Thyroid gland (tissue), 4 donors: Measurements from ENCODE around the gene ZBTB44. TPM values are rescaled to one million over a fixed set of nuclear protein-coding genes. Genes with fewer than 3 reads are reported as not detected.

Experiments used
- DNase-seq, 2 donors: peaks; one replicate each; pipeline ENCODE4 v3.0.0-alpha.2; 2019
- H3K27ac ChIP-seq, 3 donors: fragments of 200-600 bp; sonication (generic); 1 replicate in 2 of 3; 2 replicates in 1 of 3; pipeline ENCODE4 v1.5.1; 2016 to 2019; ENCODE audit warnings: mild to moderate bottlenecking in 1 of 3, moderate library complexity in 1 of 3
- H3K27me3 ChIP-seq: fragments of 200-600 bp; sonication (generic); one replicate; pipeline ENCODE4 v1.5.1; 2019
- H3K36me3 ChIP-seq, 2 donors: fragments of 200-600 bp; sonication (generic); one replicate each; pipeline ENCODE4 v1.5.1; 2016 to 2019
- H3K4me1 ChIP-seq, 2 donors: fragments of 200-600 bp; sonication (generic); one replicate each; pipeline ENCODE4 v1.5.1; 2017 to 2019
- H3K4me3 ChIP-seq, 3 donors: fragments of 200-600 bp; sonication (generic); replicated peaks in 1 of 3; 1 replicate in 2 of 3; 2 replicates in 1 of 3; pipeline ENCODE4 v1.5.1; 2016; ENCODE audit warnings: mild to moderate bottlenecking in 1 of 3
- H3K9me3 ChIP-seq: fragments of 200-600 bp; sonication (generic); one replicate; pipeline ENCODE4 v1.5.1; 2017
- CTCF ChIP-seq, 6 experiments: fragments of 200-600 bp in 3 of 6; fragments of 450-650 bp in 3 of 6; sonication (generic) in 3 of 6; IDR thresholded peaks; one replicate each; pipeline ENCODE4 v1.5.1; 2016 to 2019; ENCODE audit warnings: antibody characterized with exemption in 6 of 6, mild to moderate bottlenecking in 2 of 6, inconsistent platforms in 1 of 6, moderate library complexity in 1 of 6
- POLR2A ChIP-seq, 2 donors: fragments of 450-650 bp; IDR thresholded peaks; one replicate each; pipeline ENCODE4 v1.6.1; 2017; ENCODE audit warnings: antibody characterized with exemption in 2 of 2, mild to moderate bottlenecking in 2 of 2, moderate library complexity in 1 of 2
- WGBS, 2 donors: methylation state at CpG; one replicate each; pipeline ENCODE4 v1.1.5; 2017; 5-methylcytosine and 5-hydroxymethylcytosine counted together
- intact Hi-C: fragments of 100-400 bp; cut with DNase I; formaldehyde crosslinking; loops from one replicate; pipeline ENCODE4 v1.15.1; 2023
- total RNA-seq, 4 donors: library from RNA; depleted of rRNA; stranded (reverse); fragments of >200 nt; gene quantifications; one replicate each; pipeline ENCODE4 v1.2.3, GENCODE V29; 2016

ZBTB44 gene
- total RNA-seq, 4 donors from 2014 or later = 57.9 to 85.9 (median 58.8) TPM

DNA sequence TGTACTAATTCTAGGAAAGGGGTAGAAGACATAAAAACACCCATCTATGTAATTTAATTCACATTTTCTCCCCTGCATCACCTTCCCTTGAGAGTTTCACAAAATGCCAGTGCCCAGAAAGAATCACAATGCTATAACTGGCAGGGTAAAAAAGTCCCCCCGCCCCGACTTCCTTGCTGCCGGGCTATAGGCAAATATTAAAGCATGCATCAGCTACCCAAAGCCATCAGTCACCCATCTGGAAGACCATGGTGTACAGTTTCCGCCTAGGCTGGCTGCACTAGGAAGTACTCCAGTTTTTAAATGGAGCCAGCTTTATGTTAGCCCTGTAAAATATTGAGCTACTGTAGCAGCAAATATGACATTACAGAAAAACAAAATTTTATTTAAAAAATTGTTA is 87.3 kb downstream of the ZBTB44 start:
- WGBS, 2 donors = 98 to 100% methylated on average over 4 of the region's 4 CpGs
- no peaks in the 10 kb centered on the region for H3K36me3 ChIP-seq
- no peak overlapping the region for H3K27ac ChIP-seq
- no peak overlapping the region for H3K4me3 ChIP-seq
- intact Hi-C loops = no loop called here
- no peak for TF ChIP-seq CTCF (IDR thresholded peaks at IDR 0.05)
- TF ChIP-seq POLR2A (IDR thresholded peaks at IDR 0.05) = no peak
- no peak for DNase-seq
- peaks cover 0 to 6% of the 10 kb centered on the region in 2 donors for H3K4me1 ChIP-seq
- H3K9me3 ChIP-seq = no peaks in the 10 kb centered on the region
- H3K27me3 ChIP-seq = no peaks in the 10 kb centered on the region

DNA sequence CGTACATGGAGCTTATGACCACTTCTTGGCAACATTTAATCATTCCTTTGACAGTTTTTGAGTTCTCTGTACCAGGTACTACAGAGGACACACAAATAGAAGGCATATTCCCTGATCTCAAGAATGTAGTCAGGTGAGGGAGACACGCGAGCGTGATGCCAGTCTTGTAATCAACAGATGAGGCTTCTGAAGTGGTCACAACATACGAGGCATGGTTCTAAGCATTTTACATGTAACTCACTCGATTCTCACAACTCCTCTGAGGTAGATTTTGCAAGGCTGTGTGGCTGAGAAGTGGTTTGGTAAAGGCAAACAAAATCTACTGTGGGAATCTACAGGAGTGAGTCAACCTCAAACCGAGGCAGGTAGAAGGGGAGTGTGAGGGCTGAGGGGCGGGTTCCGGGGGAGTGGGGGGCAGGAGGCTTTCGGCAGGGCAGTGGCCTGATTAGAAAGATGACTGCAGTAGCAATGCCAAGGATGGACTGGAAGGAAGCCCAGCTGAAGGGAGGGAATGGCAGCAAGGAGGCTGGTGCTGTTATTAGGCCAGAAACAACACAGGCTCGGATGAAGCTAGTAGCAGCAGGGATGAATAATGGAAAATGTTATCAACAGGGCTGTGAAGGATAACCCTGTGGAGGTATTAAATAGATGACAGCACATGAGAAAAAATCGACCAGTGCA is 91.3 kb downstream of the ZBTB44 start:
- H3K4me1 ChIP-seq = peaks cover 0 to 6% of the 10 kb centered on the region in 2 donors
- WGBS, 2 donors = 53 to 61% methylated on average over 12 of the region's 12 CpGs
- H3K27me3 ChIP-seq = no peaks in the 10 kb centered on the region
- H3K27ac ChIP-seq = no peak overlapping the region
- H3K36me3 ChIP-seq = no peaks in the 10 kb centered on the region
- TF ChIP-seq CTCF (IDR thresholded peaks at IDR 0.05) = no peak
- no peak for TF ChIP-seq POLR2A (IDR thresholded peaks at IDR 0.05)
- DNase-seq = peak; percentile 36 to 51
- intact Hi-C loops = no loop called here
- no peaks in the 10 kb centered on the region for H3K9me3 ChIP-seq
- no peak overlapping the region for H3K4me3 ChIP-seq

GRCh38 chr11:130220311-130221035 is 94.2 kb downstream of the ZBTB44 start:
- Histone ChIP-seq H3K36me3 (no peaks in the 10 kb centered on the region), H3K27me3 (no peaks in the 10 kb centered on the region), H3K4me3 (no peak overlapping the region), H3K9me3 (no peaks in the 10 kb centered on the region), H3K27ac (no peak overlapping the region), H3K4me1 (peaks cover 0 to 6% of the 10 kb centered on the region in 2 donors)
- no peak for DNase-seq
- TF ChIP-seq POLR2A (IDR thresholded peaks at IDR 0.05) (no peak), CTCF (IDR thresholded peaks at IDR 0.05) (no peak)
- intact Hi-C loops = no loop called here
- WGBS, 2 donors = 89 to 91% methylated on average over 15 to 16 of the region's 19 CpGs

- no peak overlapping the region for H3K27ac ChIP-seq
- no peak for DNase-seq
- H3K4me3 ChIP-seq = no peak overlapping the region
- intact Hi-C loops = loop anchor here (10.0 kb wide), 1 partner anchor 206 kb away; the partner anchor contains the start of gene ADAMTS8
- H3K4me1 ChIP-seq = peaks cover 0 to 6% of the 10 kb centered on the region in 2 donors
- TF ChIP-seq POLR2A (IDR thresholded peaks at IDR 0.05) (no peak), CTCF (IDR thresholded peaks at IDR 0.05) (no peak)
- no peaks in the 10 kb centered on the region for H3K27me3 ChIP-seq
- H3K9me3 ChIP-seq = no peaks in the 10 kb centered on the region
- WGBS, 2 donors = 91 to 97% methylated on average over 8 of the region's 8 CpGs
- no peaks in the 10 kb centered on the region for H3K36me3 ChIP-seq
Measured at GRCh38 chr11:130219148-130219547, 95.6 kb downstream of the ZBTB44 start.
